Fibroblast of skin of right quadriceps (primary cell): ENCODE measurements around the gene CABP2.
"Not testable (repeated sequence)": the region's sequence is repeated elsewhere in the genome, so short reads cannot be mapped to it uniquely, and the experiment has no call there.

Experiments used
- DNase-seq: peaks from one replicate; pipeline ENCODE4 v3.0.0-alpha.2; 2013

The CABP2 gene

GRCh38 chr11:67493548-67494370 lies 29.5 kb downstream of the CABP2 start:
- no peak for DNase-seq

GRCh38 chr11:67492801-67493547 lies 30.3 kb downstream of the CABP2 start:
- no peak for DNase-seq

- no peak for DNase-seq
Observed at GRCh38 chr11:67492069-67492727, 31.0 kb downstream of the CABP2 start.

- DNase-seq, result no peak
Observed at GRCh38 chr11:67491276-67492068, 31.8 kb downstream of the CABP2 start.

- no peak for DNase-seq
Observed at GRCh38 chr11:67490727-67491065, 32.5 kb downstream of the CABP2 start.

- no peak for DNase-seq
Observed at GRCh38 chr11:67489885-67490726, 33.1 kb downstream of the CABP2 start.

- DNase-seq, result no peak
Observed at GRCh38 chr11:67489203-67489884, 33.9 kb downstream of the CABP2 start.

GRCh38 chr11:67486481-67487195 lies 36.6 kb downstream of the CABP2 start:
- no peak for DNase-seq

GRCh38 chr11:67485873-67486361 lies 37.3 kb downstream of the CABP2 start:
- DNase-seq, result not testable (repeated sequence)

GRCh38 chr11:67484847-67485311 lies 38.4 kb downstream of the CABP2 start:
- DNase-seq, result no peak

GRCh38 chr11:67483831-67484665 lies 39.2 kb downstream of the CABP2 start:
- DNase-seq, result no peak

GRCh38 chr11:67482827-67483798 lies 40.1 kb downstream of the CABP2 start, which contains the start of gene AIP:
Gene AIP (plus strand): TSS chr11:67483026. CDS start chr11:67483159, 133 bp downstream.
- peak; percentile 98 for DNase-seq

GRCh38 chr11:67482275-67482826 lies 40.9 kb downstream of the CABP2 start:
- DNase-seq, result no peak

- DNase-seq, result not testable (repeated sequence)
Observed at GRCh38 chr11:67477344-67478050, 45.7 kb downstream of the CABP2 start.

- not testable (repeated sequence) for DNase-seq
Observed at GRCh38 chr11:67476692-67477091, 46.6 kb downstream of the CABP2 start.

GRCh38 chr11:67472882-67473281 lies 50.4 kb downstream of the CABP2 start:
- DNase-seq, result no peak
